ENCODE data around the gene ZNF512.

- TF ChIP-seq CTCF (IDR thresholded peaks at IDR 0.05) = no peak
- TF ChIP-seq POLR2A (IDR thresholded peaks at IDR 0.05) = no peak
Observed at GRCh38 chr2:27545348-27546141, 37.3 kb upstream of the ZNF512 start.

Data from uterus (tissue), 2 donors.